ENCODE measurements around the gene WDPCP. TPM values are rescaled to one million over a fixed set of nuclear protein-coding genes. Genes with fewer than 3 reads are reported as not detected.

Gene WDPCP
- total and polyA plus RNA-seq, 2 of the 8 experiments (the other 6 are each of a cell fraction or from before 2014, with no cell fraction given) = 9.3 to 25.8 TPM

DNA sequence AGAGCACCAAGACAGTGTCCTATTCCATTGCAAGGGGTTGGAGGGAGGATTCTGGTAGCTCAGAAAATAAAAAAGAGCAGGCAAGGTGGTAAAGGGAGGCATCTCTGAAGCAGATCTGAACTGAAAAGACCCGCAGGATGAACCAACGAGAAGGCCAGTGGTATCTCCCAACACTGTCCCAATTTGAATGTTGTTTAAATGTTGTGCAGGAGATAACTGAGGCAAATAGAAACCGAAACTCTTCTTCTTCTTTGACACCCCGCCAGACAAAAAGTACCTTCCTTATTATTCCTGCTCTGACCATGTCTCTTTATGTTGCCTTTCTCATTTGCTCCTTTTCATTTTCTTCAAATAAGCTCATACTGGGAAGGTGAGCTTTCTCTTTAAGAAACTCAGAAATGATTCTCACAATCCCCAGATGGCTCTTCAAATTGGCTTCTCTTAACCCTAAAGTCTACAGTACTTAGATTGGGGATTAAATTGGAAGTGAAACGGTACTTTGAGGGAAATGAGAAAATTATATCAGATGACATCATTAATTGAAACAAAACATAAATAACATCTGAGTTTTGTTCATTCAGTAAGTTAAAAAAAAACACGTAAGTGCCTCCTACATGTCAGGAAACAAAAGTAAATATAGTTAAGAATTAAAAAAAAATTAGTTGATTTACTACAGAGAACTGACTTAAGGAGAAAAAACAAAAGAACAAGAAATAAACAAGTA lies 143.6 kb downstream of the WDPCP start:
- Histone ChIP-seq H4K8ac (ENCODE audit: extremely low read depth, insufficient read depth, low read length) (no peak overlapping the region), H3K4me2 (ENCODE audit: insufficient read depth in 1 of 2, low read depth in 2 of 2, low read length in 2 of 2) (no peak overlapping the region), H3K9me3 (ENCODE audit: insufficient read depth in 2 of 2, low read depth in 1 of 2, low read length in 1 of 2) (no peaks in the 10 kb centered on the region), H3K56ac (replicated peaks; ENCODE audit: insufficient read length, low read depth, low read length) (no peak overlapping the region), H3K79me1 (ENCODE audit: low read depth, low read length) (no peaks in the 10 kb centered on the region), H3K23ac (ENCODE audit: insufficient read length) (no peak overlapping the region), H2BK5ac (ENCODE audit: low read depth, low read length) (no peak overlapping the region), H2BK120ac (replicated peaks; ENCODE audit: low read depth, low read length) (no peak overlapping the region), H3K79me2 (ENCODE audit: control insufficient read depth in 1 of 2, insufficient read depth in 2 of 2, low read length in 2 of 2) (no peaks in the 10 kb centered on the region), H2BK20ac (ENCODE audit: low read length) (no peak overlapping the region), H4K5ac (ENCODE audit: insufficient read length, low read depth, low read length) (no peak overlapping the region), H3K14ac (ENCODE audit: insufficient read length) (no peak overlapping the region), H3K4me1 (replicated peaks in 1 of 4; ENCODE audit: control insufficient read depth in 3 of 4, insufficient read depth in 4 of 4, low read length in 3 of 4) (no peaks in the 10 kb centered on the region; a peak in 1 of 7 replicates), H2AFZ (ENCODE audit: low read length) (no peak overlapping the region), H2BK15ac (ENCODE audit: low read length) (no peak overlapping the region), H3K4ac (replicated peaks; ENCODE audit: insufficient read length, low read depth, low read length) (no peak overlapping the region), H2AK5ac (ENCODE audit: low read depth, low read length) (no peak overlapping the region), H3K23me2 (ENCODE audit: low read depth, low read length) (no peaks in the 10 kb centered on the region), H3K27me3 (replicated peaks in 1 of 4; ENCODE audit: control insufficient read depth in 3 of 4, extremely low read depth in 1 of 4, insufficient read depth in 3 of 4, low read length in 3 of 4) (no peaks in the 10 kb centered on the region), H3K27ac (ENCODE audit: low read depth, low read length) (no peak overlapping the region), H4K91ac (replicated peaks; ENCODE audit: insufficient read length, low read length) (no peak overlapping the region), H3K36me3 (ENCODE audit: control insufficient read depth in 2 of 4, insufficient read depth in 4 of 4, low read length in 3 of 4) (no peaks in the 10 kb centered on the region), H3K4me3 (ENCODE audit: extremely low read depth in 1 of 4, insufficient read depth in 2 of 4, low read depth in 3 of 4, low read length in 4 of 4) (no peak overlapping the region), H3K9ac (replicated peaks in 1 of 4; ENCODE audit: extremely low read depth in 1 of 4, low read depth in 3 of 4, low read length in 3 of 4) (no peak overlapping the region), H3K18ac (ENCODE audit: extremely low read depth, low read length) (no peak overlapping the region), H2BK12ac (ENCODE audit: low read depth, low read length) (no peak overlapping the region), H4K20me1 (replicated peaks in 1 of 2; ENCODE audit: control insufficient read depth in 1 of 2, insufficient read depth in 2 of 2, low read length in 2 of 2) (no peaks in the 10 kb centered on the region)
- POLR2A ChIA-PET (ENCODE audit: partially characterized antibody) = no interaction called here
- CTCF ChIA-PET (ENCODE audit: partially characterized antibody) = no interaction called here
- FAIRE-seq (peak; percentile 36), DNase-seq (ENCODE audit: low read depth in 1 of 2, low spot score in 2 of 2) (no peak)
- 87% methylated on average over 6 of the region's 6 CpGs; no CpG with 5 or more reads in 1 of the 2 experiments for WGBS, 2 experiments (ENCODE audit: extremely low coverage in 1 of 2, insufficient coverage in 1 of 2, insufficient read length in 1 of 2, insufficient replicate concordance in 2 of 2, low coverage in 1 of 2, low lambda C conversion rate in 2 of 2, missing lambda C conversion rate in 1 of 2)
- no peak for TF ChIP-seq GTF2F1 (IDR thresholded peaks at IDR 0.05; ENCODE audit: borderline replicate concordance, low read depth, low read length)
- no peak for TF ChIP-seq PHF8 (conservative IDR thresholded peaks at IDR 0.05; ENCODE audit: low read depth, low read length)
- no peak for TF ChIP-seq SUZ12 (IDR thresholded peaks at IDR 0.05; ENCODE audit: low read length)
- TF ChIP-seq CREB1 (IDR thresholded peaks at IDR 0.05) = no peak
- TF ChIP-seq CHD2 (IDR thresholded peaks at IDR 0.05; ENCODE audit: low read length) = no peak
- no peak for TF ChIP-seq YY1 (IDR thresholded peaks at IDR 0.05; ENCODE audit: low read depth, low read length)
- no peak for TF ChIP-seq BACH1 (IDR thresholded peaks at IDR 0.05; ENCODE audit: low read length)
- no peak for TF ChIP-seq KDM5A (IDR thresholded peaks at IDR 0.05; ENCODE audit: low read length)
- TF ChIP-seq RNF2 (IDR thresholded peaks at IDR 0.05; ENCODE audit: borderline replicate concordance, low read depth, low read length, missing control alignments, poor library complexity, severe bottlenecking) = no peak
- no peak for TF ChIP-seq CBX8 (IDR thresholded peaks at IDR 0.05; ENCODE audit: borderline replicate concordance, low read depth, low read length)
